HEK293T (cell line): ENCODE results near the gene KCNB1.

Source experiments
- LEF1 ChIP-seq: fragments of 450-650 bp; IDR thresholded peaks from 2 replicates; pipeline ENCODE4 v1.6.1; 2017; ENCODE audit warnings: mild to moderate bottlenecking, borderline replicate concordance
- NFRKB ChIP-seq: fragments of 450-650 bp; IDR thresholded peaks from 2 replicates; pipeline ENCODE4 v1.6.1; 2016; ENCODE audit warnings: mild to moderate bottlenecking, moderate library complexity
- SP1 ChIP-seq: fragments of 450-650 bp; IDR thresholded peaks from 2 replicates; pipeline ENCODE4 v1.6.1; 2017
- TARDBP ChIP-seq: fragments of 450-650 bp; IDR thresholded peaks from 2 replicates; pipeline ENCODE4 v1.6.1; 2016

- no peak for TF ChIP-seq NFRKB
- TF ChIP-seq SP1 = no peak
- no peak for TF ChIP-seq LEF1
- TF ChIP-seq TARDBP = no peak
Measured at GRCh38 chr20:49339123-49339522, 143.3 kb downstream of the KCNB1 start.
